ENCODE data around the gene PLXNA4. TPM values are rescaled to one million over a fixed set of nuclear protein-coding genes. Genes with fewer than 3 reads are reported as not detected.

PLXNA4 gene
- total RNA-seq, 1 experiment from 2014 or later, result 0.02 TPM

- no peak for DNase-seq (ENCODE audit: extremely low read depth, low read depth)
Measured at GRCh38 chr7:132252793-132253100, 323.5 kb downstream of the PLXNA4 start.

- DNase-seq (ENCODE audit: extremely low read depth, low read depth), result no peak
Measured at GRCh38 chr7:132251327-132251659, 325.0 kb downstream of the PLXNA4 start.

GRCh38 chr7:132250480-132251326 is 325.6 kb downstream of the PLXNA4 start:
- DNase-seq (ENCODE audit: extremely low read depth, low read depth), result no peak

DNA sequence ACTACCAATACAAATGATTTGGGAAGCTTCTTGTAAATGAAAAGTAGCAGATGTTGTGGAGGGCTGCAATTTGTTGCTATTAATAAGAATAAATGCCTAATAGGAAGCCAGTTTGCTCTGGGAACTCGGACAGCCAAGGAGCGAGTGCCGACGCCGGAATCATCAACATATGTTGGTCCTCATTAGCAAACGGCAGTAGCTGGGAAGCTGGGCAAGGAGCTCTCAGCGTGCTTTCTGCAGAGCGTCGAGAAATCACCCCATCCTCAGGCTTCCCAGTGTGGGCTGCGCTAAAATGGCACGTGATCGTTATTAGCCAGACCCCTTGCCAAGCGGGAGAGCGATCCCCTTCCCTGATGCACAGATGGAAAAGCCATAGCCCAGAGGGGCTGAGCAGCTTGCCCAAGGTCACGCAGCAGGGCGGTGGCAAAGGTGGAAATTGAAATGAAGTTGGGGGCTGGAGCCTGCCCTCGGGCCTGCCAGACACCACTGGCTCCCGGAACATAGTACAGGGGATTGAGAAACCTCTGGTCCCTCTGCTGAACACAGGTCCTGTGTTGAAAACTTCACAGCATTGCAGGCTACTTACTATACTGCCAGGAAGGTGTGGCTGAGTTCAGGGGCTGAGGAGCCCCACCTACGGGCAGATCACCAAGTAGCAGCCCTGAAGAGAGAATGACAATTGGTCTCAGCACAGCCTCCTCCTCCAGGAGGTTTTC is 326.9 kb downstream of the PLXNA4 start:
- no peak for DNase-seq (ENCODE audit: extremely low read depth, low read depth)

GRCh38 chr7:132248841-132249240 is 327.4 kb downstream of the PLXNA4 start:
- no peak for DNase-seq (ENCODE audit: extremely low read depth, low read depth)

DNA sequence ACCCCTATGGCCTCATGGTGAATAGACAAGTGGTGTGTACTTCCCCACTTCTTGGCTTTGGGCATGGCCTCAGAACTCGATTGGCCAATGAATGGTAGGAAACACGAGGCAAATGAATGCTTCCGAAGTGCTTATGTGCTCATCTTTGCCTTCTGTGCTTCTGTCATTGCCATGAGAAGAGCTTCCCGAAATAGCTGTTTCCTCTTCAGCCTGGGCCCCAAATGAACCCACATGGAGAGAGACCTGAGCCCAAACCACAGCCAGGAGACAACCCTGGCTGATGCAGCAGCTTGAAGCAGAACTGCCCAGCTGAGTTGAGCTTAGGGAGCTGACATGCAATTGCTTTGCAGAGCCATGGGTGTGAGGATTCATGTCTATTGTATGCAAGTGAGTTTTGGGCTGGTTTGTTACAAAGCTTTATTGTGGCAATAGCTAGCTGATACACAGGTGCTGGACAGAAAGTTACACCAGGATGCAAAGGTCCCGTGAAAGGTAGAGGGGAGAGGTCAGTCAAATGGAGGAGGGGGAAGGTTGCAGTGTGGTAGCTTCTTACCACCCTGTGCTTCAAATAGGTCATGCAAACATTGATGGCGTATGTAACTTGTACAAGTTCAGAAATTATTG is 328.2 kb downstream of the PLXNA4 start:
- DNase-seq (ENCODE audit: extremely low read depth, low read depth), result no peak

DNA sequence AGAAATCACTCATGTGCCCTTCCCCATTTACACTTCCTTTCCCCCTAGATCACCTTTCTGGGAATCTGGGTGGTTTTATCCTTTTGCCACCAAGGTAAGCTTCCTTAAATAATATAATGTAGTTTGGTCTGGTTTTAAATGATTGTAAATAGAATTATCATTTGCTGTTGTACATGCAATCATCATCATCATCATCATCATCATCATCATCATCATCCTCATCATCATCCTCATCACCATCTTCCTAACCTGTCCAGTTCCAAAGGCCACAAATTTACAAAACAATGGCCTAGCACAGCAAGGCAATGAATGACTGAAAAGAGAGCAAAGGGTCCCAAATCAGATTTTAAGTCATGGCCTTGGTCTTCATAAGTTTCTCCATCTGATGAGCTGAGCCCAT is 329.7 kb downstream of the PLXNA4 start:
- DNase-seq (ENCODE audit: extremely low read depth, low read depth), result no peak

DNA sequence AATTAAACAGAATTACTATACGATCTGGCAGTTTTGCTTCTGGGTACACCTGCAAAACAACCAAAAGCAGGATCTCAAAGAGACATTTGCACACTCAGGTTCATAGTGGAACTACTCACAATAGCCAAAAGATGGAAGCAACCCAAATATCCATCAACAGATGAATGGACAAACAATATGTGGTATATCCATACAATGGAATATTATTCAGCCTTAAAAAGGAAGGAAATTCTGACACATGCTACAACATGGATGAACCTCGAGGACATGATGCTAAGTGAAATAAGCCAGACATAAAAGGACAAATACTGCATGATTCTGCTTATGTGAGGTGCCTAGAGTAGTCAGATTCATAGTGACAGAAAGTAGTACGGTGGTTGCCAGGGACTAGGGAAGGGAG is 330.7 kb downstream of the PLXNA4 start:
- DNase-seq (ENCODE audit: extremely low read depth, low read depth), result no peak

DNA sequence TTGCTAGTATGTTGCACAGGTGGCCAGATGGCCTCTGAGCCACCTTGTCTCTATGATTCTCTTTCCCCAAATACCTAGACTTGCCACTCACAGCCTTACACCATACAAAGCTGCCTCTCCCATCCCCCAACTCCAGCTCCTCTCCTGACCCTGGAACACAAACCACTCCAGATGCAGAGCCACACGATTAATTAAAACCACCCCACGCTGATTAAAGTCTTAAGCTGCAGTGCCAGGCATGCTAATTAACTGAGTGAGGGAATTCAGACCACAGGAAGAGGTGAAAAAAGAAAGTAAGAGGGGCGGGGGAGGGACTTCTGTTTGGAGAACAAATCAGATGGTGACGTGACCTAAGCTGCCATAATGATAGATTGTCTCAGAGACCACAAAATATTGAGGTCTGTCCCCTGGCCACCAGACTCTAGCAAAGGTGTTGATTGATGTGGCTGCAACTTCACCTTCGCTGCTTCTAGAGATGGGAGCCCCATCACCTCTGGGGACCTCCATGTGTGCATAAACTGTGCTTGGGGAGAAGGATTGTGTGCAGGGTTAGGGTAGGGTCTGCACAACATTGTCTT is 331.3 kb downstream of the PLXNA4 start:
- DNase-seq (ENCODE audit: extremely low read depth, low read depth), result no peak

DNA sequence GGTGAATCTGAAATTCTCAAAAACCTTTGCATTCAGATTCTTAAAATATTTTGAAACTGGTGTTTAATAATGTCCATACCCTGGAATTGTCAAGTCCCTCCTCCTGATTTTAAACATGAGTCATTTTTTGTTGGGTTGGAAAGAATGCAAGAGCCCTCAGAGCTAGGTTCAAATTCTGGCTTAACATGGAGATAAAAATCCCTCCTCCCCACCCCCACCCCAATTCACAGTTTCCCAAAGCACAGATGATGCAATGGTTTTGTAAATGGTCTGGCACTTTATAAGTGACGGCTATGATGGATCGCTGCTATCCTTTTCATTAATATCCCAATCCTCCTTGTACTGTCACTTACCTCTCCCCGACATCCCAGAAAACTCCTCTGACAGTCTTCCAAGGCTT is 332.8 kb downstream of the PLXNA4 start:
- no peak for DNase-seq (ENCODE audit: extremely low read depth, low read depth)

DNA sequence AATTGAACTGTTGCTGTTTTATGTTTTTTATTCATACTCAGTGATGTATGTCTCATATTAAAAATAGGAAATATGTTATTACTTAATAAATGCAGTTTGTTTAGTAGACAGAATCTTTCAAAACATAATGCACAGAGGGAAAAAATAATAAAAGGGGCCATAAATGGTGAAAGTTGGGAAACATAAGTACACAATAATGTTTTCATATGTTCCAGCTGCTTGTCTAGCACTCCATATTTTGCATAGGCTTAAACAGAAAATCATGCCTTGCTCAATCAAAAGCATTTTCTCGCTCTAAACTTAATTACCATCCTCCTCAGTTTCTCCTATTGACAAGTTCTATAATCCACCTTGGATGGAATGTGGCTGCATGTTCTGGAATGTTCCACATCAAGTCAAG is 333.2 kb downstream of the PLXNA4 start:
- DNase-seq (ENCODE audit: extremely low read depth, low read depth), result no peak

DNA sequence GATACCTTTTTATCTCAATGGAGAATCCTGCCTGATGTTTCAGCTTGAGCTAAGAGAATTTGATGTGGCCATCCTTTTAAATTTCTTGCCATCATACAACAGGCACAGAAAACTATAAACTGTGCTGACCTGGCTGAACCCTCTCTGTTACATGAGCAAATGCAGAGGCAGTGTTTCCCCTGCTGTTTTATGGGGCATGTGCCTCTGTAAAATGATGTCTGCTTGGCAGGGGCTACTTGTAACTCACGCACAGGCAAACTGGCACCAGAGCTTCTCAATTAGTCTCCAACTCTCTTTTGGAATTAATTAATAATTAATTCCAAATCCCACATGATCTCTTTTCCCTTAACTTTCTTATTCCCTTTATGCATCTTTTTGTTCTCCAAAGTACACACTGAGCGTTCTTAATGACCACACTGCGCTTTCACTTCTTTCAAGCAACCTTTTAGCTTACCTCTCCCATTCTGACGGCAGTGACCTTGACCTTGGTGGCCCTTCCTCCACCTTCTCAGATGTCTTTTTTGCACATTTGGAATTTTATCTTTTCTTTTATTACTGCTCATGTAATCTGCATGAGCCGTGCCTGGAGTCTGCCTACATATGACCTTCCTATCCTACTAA is 334.0 kb downstream of the PLXNA4 start:
- no peak for DNase-seq (ENCODE audit: extremely low read depth, low read depth)

GRCh38 chr7:132240821-132241422 is 335.3 kb downstream of the PLXNA4 start:
- DNase-seq (ENCODE audit: extremely low read depth, low read depth), result no peak

DNA sequence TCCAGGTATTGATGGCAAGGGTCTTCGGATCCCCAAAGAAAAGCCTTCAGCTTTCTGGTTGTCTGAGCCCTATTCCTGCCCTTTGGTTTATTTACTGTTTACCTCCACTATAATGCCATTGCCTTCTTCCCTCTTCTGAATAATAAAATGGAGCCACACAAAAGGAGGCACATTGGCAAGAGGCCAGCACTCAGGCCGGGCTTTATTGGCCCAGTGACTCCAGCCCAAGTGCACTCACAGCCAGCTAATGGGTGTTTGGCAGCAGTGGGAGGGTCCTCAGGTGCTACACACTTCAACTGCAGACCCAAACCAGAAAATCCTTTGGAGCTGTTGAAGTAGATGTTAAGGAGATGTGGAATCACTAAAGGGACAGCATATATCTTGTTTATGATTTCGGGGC is 336.0 kb downstream of the PLXNA4 start:
- DNase-seq (ENCODE audit: extremely low read depth, low read depth), result no peak

- DNase-seq (ENCODE audit: extremely low read depth, low read depth), result no peak
Measured at GRCh38 chr7:132239422-132239994, 336.8 kb downstream of the PLXNA4 start.

DNA sequence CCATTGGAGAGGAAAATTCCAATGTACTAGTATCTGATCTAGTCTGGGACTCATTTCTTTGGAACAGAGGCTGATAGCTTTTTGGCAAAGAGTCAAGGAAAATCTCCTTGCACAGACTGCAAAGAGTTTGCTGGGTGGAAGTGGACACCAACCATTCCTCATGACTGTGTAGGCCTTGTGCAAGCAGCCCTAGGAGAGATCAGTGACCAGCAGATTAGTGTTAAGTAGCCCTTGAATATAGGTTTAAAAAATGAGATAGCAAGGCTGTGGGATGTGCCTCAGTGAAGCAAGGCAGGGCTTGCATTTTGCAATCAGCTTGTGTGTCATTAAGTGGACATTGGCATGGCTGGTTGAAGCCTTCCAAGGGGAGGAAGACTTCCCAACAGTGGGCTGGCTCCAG is 341.6 kb downstream of the PLXNA4 start:
- no peak for DNase-seq (ENCODE audit: extremely low read depth, low read depth)

DNA sequence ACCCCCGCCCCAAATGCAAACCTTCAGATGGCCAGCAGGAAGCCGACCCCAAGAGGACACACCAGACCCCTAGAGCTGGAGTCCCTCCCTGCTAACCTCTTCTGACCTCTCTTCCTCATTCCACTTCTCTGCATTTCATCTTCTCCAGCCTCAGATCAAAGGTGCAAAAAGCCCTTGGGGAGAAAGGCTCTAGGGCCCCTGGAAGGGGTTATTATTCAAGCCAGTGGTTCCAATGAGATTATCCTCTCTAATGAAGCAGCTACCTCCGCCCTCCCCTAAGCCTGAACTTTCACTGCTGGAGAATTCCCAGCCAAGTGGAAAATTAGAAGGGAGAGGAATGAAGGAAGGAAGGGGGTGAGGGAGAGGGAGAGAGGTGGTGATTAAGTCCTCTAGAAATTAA is 343.9 kb downstream of the PLXNA4 start:
- no peak for DNase-seq (ENCODE audit: extremely low read depth, low read depth)

GRCh38 chr7:132230462-132230861 is 345.8 kb downstream of the PLXNA4 start:
- DNase-seq (ENCODE audit: extremely low read depth, low read depth), result no peak

GRCh38 chr7:132228240-132228639 is 348.0 kb downstream of the PLXNA4 start:
- DNase-seq (ENCODE audit: extremely low read depth, low read depth), result no peak

DNA sequence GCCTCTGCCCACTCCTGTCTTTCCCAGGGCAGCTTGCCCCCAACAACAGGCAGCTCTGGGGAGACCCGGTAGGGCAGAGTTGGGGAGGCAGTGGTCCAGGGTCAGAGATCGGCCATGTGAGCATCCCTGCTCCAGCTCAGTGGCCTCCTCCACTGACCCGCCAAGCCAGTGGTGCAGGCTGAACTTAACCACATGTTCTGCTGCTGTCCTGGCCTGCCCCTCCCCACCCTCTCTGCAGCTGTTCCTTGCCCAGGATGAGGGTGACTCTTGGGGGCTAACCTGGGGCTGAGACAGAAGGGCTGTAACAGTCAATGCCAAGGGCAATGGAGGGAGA is 349.3 kb downstream of the PLXNA4 start:
- DNase-seq (ENCODE audit: extremely low read depth, low read depth), result no peak
